ENCODE measurements around the gene CNTNAP5.

Gene CNTNAP5

DNA sequence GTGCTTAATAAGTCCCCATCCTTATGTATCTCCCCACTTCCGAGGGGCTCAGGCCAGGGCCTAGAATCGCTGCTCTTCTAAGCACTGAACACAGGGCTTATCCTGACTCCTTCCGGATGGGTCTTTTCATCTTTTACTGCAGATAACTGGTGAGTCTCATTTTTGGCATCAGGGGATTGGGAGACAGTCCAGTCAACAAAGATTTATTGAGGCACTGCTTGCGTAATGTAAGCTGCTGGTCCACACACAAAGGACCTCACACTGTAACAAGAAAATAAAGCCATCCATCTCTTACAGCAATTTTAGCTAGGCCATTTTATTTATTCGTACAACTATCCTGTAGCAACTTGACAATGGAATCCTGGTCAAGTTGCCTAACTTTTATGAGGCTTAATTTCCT, 600.5 kb downstream of the CNTNAP5 start:
- no peak for DNase-seq (ENCODE audit: low read depth)

DNA sequence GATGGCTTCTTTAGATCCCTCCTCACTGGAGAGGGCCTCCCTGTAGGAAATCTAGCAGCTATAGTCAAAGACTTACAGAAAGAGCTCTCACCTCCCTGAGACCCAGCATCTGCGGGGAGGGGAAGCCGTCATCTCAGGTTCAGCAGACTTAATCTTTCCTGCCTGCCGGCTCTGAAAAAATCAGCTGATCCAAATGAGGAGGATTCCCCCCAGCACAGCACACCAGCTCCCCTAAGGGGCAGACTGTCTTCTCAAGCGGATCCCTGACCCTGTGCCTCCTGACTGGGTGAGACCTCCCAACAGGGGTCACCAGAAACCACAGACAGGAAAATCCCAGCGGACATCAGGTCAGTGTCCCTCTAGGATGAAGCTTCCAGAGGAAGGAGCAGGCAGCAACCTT, 601.9 kb downstream of the CNTNAP5 start:
- no peak for DNase-seq (ENCODE audit: low read depth)

DNA sequence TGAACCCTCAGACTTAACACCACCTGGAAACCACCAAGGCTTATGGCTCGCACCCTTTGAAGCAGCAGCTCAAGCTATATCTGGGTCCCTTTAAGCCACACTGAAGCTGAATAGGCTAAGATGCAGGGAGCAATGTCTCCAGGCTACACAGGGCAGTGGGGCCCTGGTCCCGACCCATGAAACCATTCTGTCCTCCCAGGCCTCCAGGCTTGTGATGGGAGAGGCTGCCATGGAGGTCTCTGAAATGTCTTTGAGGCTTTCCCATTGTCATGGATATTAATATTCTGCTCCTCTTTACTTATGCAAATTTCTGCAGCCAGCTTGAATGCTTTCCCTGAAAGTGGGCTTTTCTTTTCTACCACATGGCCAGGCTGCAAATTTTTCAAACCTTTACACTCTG, 608.7 kb downstream of the CNTNAP5 start:
- no peak for DNase-seq (ENCODE audit: low read depth)

DNA sequence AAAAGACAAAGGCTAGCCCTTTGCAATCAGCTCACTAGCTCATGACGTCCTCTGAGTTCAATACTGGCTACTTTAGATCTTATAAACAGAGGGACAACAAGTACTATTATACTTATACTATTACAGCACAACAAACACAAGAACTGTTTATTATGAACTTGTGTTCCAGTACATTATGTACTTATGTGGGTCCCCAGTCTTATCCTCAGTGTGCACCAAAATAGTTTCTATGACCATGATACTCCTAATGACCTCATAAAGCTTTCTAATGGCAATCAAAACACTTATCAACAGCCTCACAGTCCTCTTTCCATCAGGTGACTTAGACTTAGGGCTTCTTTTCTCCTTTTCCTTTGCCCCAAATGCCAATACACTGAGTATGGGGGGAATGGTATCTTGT, 614.4 kb downstream of the CNTNAP5 start:
- DNase-seq (ENCODE audit: low read depth): no peak

DNA sequence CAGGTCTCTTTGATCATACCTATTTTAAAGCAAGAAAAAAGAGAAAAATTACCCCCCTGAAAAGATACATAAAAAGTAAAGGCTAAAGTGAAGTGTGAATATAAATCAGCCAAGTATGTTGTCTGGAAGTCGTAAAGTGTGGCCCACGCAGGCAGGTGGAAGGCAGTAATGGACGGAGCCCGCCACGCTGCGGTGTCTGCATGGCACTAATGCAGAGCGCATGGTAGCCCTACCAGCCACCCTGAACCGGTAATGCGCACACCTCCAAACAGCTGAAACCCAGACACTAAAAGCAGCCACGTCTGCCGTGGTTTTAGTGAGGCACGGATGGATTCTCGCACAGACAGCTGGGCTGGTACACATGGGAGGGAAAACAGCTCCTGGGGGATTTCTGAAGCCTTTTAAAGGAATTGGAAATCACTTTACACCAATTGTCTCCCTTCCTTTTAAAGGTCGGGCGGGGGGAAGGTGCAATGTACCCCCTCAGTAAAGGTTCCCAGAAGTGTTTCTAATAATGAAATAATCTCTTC, 615.2 kb downstream of the CNTNAP5 start:
- DNase-seq (ENCODE audit: low read depth): no peak

DNA sequence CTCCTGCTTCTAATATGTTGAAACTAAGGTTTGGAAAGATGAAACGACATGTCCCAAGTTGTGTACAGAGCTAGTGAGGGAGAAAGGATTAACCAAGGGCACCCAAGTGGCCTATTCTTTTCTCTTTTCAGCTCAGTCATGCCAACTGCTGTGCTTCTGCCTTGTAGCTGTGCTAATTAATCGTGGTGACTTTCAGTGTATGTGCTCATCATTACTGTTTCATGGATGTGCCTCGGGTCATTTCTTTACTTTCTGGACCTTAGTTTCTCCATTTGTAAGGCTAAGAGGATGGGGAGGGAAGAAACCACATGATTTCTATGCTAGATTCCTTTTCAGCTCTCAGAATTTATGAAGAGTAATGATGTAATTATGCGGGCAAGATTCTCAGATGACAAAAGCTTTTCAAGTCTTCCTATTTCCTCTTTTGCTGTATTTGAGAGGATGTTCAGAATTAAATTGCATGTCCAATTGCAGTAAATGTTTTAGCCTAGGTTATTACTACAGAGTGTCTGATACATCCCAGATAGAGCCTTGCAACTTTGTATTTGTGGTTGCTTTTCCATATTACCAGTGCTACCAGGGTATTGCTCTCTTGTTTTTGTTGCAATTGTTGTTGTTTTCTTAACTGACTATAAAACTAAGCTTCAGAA, 621.2 kb downstream of the CNTNAP5 start:
- no peak for DNase-seq (ENCODE audit: low read depth)

DNA sequence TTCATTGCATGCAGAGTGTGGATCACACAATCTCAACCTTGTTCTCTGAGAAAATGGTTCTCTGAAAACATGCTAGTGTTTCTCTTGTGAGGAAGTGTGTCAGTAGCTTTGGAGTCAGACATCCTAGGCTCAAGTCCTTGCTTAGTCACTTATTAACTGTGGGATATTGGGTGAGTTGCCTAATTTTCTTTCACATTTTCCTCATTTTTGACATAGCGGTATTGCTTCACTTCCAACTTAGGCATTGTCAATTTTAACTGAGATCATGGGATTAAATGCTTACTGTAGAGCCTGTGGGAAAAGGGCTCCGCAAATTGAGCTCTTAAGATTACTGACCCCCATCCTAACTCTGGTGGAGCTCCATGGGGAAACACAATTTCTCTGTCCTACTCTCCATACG, 622.2 kb downstream of the CNTNAP5 start:
- no peak for DNase-seq (ENCODE audit: low read depth)

DNA sequence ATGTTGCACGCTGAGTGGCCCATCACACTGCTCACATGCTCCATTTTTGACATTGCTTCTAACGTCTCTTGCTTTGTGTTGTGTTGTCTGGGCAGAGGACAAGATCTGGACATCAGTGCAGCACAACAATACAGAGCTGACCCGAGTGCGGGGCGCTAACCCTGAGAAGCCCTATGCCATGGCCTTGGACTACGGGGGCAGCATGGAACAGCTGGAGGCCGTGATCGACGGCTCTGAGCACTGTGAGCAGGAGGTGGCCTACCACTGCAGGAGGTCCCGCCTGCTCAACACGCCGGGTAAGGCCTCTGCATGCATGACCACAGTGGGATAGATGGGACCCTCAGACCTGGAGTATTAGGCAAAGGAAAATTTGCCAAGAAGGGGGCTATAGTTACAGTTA, 622.6 kb downstream of the CNTNAP5 start:
- no peak for DNase-seq (ENCODE audit: low read depth)

DNA sequence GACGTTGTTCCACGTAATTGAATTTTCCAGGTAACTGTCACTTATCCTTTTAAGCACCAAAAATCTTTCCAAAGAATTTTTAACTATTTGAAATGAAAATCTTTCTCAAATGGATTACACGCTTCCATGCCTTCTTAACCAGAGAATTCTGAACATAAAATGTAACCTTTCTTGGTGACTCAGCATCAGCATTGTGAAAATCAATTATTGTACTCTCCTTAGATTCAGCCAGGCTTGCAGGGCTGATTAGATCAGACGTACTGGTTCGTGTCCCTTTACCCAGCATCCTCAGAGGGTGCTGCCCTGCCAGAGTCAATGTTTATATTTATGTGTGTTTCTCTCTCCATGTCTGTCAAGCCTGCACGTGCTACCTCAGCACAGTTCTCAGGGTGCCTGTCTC, 623.9 kb downstream of the CNTNAP5 start:
- DNase-seq (ENCODE audit: low read depth): no peak

DNA sequence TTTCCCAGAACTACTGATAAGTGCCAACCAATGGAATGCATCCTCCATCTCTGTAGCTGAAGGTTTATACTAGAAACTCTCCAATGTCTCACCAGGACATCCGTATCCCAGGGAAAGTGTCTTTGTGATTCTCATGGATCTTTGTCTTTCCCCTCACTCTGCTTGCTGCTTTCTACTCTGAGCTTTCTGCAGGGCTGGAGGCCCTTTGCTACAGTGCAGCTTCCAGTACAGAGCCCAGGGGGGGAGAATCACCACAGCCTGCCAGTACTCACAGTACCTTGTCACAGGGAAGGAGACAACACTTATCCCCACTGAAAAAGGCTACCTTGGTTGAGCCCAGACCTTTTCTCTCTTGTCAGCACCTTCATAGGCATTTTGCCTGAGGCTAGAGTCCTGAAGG, 627.0 kb downstream of the CNTNAP5 start:
- DNase-seq (ENCODE audit: low read depth): no peak

DNA sequence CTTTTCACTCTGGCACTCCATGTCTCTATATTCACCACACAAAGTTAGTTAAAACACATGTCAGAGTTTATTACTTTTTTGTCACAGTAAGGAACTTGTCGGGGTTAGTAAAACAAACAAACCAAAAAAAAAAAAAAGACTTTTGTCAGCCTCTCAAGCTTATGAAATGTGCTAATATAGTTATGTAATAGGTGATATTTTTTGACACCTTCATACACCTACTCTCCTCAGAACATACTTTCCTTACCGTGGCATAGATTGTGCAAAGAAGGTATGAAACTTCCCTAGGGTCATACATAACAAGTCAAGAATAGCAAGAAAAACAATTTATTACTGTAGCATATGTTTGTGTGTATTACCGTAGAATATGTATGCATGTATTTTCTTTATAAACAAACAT, 633.3 kb downstream of the CNTNAP5 start:
- DNase-seq (ENCODE audit: low read depth): no peak

DNA sequence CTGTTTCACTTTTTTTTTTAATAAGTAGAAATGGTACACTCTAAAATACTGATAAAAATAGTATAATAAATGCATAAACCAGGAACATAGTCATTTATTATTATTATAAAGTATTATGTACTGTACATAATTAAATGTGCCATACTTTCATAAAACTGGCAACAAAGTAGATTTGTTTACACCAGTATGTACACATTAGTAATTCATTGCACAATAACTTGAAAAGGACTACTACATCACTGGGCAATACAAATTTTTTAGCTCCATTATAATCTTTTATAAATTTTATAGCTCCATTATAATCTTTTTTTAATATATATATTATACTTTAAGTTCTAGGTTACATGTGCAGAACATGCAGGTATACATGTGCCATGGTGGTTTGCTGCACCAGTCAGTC, 636.5 kb downstream of the CNTNAP5 start:
- no peak for DNase-seq (ENCODE audit: low read depth)

DNA sequence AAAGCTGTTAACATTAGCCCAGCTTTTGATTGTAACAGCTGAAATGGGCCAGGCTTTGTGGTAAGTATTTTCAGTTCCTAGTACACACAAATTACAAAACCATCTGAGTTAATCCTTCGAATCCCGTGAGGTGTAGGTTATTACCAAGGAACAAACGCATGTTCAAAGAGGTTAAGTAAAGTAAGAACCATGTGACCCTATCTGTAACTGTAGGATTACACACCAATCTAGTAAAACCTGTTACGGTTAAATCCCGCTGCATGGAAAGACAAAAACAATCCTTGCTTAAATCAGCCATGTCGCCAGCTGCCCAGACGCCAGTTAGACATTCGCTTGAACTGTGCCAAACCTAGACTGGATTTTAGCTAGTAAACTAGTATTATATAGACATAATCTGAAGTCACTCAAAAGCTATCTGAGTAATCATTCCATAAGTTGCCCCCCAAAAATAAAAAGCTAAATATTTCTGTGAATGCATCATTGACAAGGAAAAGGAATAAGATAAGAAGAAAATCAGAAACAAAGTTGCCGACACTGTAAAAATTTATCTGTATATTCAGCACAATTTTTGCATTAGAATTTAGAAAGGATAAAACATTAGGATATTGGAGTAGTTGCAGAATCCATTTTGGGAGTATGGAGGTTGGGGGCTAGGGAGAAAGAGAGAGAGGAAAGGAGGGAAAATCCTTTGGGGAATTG, 638.0 kb downstream of the CNTNAP5 start:
- DNase-seq (ENCODE audit: low read depth): no peak

DNA sequence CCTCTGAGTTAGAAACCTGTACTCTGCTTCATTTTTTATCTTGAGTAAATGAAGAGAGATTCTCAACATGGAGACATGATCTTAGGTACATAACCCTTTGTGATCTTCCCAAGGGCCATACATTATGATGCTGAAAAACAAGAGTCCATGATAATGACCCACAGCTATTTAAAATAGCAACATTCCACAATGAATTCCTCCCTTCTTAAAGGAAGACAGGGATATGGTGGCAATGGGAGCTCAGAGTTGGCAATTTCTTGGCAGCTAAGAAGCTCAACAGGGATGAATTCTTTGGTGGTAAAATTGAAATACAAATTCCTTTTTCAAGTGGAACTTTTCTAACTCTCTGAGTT, 638.5 kb downstream of the CNTNAP5 start:
- no peak for DNase-seq (ENCODE audit: low read depth)

DNA sequence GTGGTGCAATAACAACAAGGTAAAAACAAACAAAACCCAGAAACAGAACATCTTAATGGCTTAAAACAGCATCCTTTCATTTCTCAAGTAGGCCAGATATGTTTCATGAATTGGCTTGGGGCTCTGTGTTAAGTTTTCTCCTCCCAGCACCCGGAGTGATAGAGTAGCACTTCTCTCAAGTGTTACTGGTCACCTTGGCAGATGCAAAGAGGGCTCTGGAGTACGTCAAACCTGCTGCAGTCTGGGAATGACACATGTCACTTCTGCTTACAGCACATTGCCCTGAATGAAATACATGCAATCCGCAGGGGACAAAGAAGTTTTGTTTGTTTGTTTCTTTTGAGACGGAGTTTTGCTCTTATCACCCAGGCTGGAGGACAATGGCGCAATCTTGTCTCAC, 639.3 kb downstream of the CNTNAP5 start:
- DNase-seq (ENCODE audit: low read depth): no peak

DNA sequence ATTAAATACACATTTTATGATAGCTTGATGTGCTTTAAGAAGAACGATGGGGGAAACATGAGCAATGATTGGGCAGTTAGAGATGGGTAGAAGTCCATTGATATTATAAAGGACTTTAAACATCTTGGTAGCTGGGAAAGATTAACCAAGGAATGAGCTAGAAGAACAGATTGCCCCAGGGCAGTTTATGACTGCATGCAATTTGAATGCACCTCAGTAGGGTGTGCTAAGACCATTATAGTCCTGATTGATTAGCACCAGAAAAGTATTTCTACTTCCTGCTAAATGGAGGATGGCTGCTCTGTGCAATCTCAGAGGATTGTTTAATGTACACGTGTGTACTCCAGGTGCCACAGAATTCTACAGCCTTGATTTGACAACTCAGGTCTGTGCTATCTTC, 641.9 kb downstream of the CNTNAP5 start:
- DNase-seq (ENCODE audit: low read depth): no peak

DNA sequence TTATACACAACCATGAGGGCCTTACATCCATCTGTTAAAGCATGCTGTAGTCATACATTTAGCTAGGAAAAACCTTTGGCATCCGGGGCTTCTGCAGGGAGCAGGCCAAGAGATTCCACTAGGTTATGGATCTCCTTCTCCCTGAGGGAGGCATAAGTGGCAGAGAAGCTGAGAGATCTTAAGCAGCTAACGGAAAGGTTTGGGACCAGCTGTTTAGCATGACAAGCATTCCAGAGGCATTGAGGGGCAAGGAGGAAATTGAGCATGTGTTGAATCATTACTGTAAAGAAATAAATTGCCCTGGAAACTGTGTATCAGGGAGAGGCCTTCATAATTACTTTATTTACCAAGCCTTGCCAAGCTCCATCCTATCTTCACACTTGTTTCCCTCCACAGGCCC, 643.1 kb downstream of the CNTNAP5 start:
- DNase-seq (ENCODE audit: low read depth): no peak

DNA sequence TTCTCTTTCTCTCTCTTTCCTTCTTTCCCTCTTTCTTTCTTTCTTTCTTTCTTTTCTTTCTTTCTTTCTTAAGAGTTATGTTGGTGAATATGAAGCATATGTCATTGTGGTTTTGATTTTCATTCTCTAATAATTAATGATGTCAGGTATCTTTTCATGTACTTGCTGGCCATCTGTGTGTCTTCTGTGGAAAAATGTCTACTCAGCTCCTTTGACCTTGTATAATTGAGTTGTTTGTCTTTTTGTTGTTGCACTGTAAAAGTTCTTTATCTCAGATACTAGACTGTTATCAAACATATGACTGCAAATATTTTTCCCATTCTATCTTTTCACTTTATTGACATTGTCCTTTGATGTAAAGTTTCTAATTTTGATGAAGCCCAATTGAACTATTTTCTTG, 645.1 kb downstream of the CNTNAP5 start:
- DNase-seq (ENCODE audit: low read depth): no peak

DNA sequence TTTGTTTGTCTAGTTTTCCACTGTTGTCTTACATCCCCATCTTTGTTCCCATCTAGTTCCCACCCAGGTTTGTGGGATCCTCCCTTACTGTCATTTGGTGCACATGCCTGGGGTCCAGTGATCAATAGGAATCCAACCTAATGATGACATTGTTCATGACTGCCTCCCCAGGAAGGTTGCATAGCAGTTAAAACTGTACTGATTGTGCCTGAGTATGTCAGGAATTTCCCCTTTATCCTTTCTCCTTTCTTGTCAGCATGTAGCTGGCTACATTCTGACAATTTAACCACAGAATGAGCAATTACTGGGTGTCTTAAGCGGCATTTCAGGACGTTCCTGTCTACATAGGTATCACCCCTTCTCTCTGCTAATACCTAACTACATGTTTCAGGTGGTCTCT, 653.0 kb downstream of the CNTNAP5 start:
- no peak for DNase-seq (ENCODE audit: low read depth)

DNA sequence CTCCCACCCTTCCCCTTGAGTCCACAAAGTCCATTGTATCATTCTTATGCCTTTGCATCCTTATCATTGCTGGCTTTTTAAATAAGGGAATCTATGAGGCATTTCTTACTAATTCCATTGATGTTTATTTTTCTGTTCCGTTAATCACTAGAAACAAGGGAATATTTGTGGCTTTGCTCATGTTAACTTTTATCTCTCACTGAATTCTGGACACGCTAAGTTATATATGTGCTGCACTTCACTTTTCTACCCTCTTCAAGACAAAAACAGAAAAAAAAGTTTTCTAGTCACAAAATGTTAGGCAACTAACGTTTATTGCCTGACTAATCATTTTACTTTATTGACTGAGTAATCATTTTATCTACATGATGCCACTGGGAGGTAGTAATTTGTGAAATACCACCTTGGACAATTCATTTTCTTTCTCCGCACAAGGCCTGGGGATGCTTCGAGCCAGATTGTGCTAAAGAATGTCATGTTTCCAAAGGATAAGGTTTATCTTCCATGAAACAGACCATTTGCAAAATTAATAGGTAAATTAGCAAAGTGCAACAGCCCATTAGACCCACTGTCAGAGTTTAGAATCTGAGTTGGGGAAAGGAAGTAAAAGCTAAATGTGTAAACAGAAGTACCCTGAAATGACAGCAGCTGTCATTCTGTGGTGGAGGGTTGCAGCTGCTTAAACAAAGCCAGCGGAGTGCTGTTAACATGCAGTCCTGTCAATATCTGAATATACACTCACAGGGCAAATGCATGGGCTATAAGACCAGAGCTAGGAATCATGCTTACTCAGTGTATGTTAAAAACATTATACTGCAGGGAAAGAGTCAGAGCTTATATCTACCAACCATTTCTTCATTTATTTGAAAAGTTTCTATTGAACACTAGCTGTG, 658.7 kb downstream of the CNTNAP5 start:
- DNase-seq (ENCODE audit: low read depth): no peak

DNA sequence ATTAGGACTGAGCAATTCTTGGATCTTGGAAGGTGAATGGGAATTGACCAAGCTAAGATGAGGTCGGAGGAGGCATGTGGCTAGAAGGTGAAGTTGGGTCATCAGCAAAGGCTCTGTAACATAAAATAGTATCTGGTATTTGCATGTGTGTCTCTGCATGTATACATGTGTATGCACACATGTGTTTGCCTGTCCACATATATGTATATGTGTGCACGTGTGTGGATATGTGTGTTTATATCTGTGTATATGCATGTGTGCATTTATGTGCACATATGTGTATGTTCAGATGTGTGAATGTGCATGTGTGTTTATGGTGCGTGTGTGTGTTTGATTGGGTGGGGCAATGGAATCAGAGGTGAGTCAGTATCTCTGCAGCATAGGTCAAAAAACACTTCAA, 664.3 kb downstream of the CNTNAP5 start:
- no peak for DNase-seq (ENCODE audit: low read depth)

DNA sequence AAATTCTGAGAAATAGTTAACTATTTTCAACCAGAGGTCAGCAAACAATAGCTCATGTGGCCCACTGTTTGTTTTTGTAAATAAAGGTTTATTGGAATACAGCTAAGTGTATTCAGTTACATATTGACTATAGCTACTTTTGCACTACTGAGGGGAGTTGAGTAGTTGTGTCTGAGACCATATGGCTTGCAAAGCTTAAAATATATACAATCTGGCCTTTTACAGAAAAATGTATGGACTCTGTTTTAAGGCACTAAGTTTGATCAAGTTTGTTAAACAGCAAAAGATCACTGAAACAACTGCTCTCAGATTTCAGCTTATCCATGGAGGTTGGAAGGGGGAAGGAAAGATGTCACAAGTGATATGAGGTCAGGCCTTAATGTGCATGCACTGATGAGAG, 667.1 kb downstream of the CNTNAP5 start:
- no peak for DNase-seq (ENCODE audit: low read depth)

DNA sequence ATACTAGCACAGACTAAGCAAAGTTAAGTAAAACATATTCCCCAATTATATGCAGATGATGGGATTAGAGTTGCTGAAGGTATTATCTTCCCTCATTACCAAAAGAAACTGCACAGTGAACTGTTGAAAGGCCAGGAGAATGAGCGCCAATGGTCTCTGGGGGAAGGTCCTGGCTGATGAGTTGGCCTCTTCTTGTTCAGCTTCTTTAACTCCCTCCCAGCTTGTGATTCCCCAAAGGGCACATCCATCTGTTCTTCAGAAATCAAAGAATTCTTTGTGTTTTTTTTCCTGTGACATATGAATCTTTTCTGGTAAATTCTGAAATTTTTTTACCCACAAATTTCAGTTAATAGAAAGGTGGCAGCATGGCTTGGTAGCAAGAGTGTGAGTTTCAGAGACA, 667.6 kb downstream of the CNTNAP5 start:
- no peak for DNase-seq (ENCODE audit: low read depth)

Data from activated T-helper 9 cell treated with anti-CD3 and anti-CD28 coated beads, Interleukin-2, amount 50 U/mL, for 16 hours (primary cell).